ENCODE results near the gene TRA2A. TPM values are rescaled to one million over a fixed set of nuclear protein-coding genes. Genes with fewer than 3 reads are reported as not detected.
A peak's percentile ranks its signal among the peaks of the same experiment; 100 is the strongest.

TRA2A gene
- total RNA-seq, 1 donor from 2014 or later = 84.1 TPM

DNA sequence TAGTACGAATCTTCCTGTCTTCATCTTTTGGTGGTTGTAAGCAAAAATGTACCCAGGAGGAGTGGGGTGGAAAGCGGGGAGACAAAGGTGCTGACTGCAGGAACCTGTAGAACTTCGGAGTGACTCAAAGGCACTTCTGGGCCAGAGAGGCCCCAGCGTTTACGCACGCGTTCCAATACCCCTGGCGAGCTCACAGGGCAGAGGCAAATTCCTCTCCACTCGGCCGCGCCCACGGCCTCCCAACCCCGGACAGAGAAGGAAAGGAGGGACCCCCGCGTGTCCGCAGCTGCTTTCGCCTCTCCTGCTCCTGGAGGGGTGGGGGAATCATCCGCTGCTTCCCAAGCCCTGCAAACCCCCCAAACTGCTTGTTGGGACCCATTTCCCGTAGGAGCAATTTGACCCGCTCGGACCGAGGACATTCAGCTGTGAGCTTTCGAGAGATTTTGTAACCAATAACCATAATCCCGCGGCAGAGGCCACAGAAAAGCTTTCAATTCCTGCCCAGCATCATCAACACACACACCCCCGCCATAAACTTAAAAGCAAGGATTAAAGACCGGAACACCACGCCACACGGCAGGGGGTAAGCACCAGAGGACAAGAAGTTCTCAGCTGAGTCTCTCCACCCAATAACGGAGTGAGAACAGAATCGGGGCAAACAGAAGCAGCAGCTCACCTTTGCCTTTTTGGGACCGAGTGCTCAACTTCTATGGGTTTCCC is 63.8 kb downstream of the TRA2A start:
- Histone ChIP-seq H3K27me3 (ENCODE audit: low read depth) (peaks cover 98% of the 10 kb centered on the region), H3K36me3 (no peaks in the 10 kb centered on the region), H3K27ac (no peak overlapping the region), H3K9me3 (no peaks in the 10 kb centered on the region), H3K4me1 (peaks cover 42% of the 10 kb centered on the region), H3K4me3 (no peak overlapping the region)
- intact Hi-C loops (cut with DNase I) = no loop called here
- ATAC-seq (peak; percentile 21 to 48), DNase-seq (no peak)
- TF ChIP-seq, protein P1, sequence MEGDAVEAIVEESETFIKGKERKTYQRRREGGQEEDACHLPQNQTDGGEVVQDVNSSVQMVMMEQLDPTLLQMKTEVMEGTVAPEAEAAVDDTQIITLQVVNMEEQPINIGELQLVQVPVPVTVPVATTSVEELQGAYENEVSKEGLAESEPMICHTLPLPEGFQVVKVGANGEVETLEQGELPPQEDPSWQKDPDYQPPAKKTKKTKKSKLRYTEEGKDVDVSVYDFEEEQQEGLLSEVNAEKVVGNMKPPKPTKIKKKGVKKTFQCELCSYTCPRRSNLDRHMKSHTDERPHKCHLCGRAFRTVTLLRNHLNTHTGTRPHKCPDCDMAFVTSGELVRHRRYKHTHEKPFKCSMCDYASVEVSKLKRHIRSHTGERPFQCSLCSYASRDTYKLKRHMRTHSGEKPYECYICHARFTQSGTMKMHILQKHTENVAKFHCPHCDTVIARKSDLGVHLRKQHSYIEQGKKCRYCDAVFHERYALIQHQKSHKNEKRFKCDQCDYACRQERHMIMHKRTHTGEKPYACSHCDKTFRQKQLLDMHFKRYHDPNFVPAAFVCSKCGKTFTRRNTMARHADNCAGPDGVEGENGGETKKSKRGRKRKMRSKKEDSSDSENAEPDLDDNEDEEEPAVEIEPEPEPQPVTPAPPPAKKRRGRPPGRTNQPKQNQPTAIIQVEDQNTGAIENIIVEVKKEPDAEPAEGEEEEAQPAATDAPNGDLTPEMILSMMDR (IDR thresholded peaks at IDR 0.05) = no peak

DNA sequence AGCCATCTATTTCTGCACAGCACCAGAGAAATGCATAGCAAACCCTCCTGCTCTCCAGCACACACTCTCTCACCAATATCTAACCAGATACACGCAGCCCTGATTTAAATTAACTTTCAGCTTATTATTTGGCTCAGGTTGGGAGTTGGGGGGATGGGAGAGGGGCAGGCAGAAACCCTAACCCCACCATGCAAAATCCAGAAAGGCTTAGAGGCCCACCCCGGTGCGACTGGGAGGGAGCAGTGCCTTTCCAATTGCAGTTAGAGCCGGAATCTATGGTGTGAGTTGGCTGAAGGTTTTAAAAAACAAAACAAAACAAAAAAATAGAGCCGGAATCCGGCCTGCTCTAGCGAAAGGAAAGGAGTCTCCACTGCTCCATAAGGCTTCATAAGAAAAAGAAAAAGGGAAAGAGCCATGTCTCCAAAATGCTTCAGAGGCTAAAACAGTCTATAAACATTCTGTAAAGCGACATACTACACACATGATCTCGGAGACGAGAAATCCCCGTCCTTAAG is 64.4 kb downstream of the TRA2A start:
- DNase-seq = no peak
- peaks cover 96% of the 10 kb centered on the region for H3K27me3 ChIP-seq (ENCODE audit: low read depth)
- H3K4me3 ChIP-seq = no peak overlapping the region

DNA sequence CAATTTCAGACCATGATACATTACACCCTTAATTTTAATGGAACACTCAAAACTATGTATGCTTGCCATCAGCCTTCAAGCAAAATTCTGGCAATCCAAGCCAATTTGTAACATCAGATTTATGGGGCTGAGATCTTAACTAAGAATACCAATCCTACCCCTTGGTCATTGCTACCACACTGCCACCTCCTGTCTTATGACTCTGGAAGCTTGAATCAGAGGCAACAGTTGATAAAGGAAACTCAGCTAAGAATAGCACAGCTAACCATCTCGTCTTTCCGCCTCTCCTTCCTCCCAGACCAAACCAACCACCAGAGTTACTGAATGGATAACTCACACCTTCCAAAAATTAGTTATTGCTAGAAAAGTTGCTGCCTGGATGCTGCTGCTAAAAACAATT is 68.9 kb downstream of the TRA2A start:
- intact Hi-C loops (cut with DNase I) = no loop called here
- H3K4me3 ChIP-seq = no peak overlapping the region
- H3K9me3 ChIP-seq = no peaks in the 10 kb centered on the region
- H3K36me3 ChIP-seq = no peaks in the 10 kb centered on the region
- TF ChIP-seq, protein P1 (IDR thresholded peaks at IDR 0.05) = peak; percentile 36
- DNase-seq = no peak
- peaks cover 67% of the 10 kb centered on the region for H3K27me3 ChIP-seq (ENCODE audit: low read depth)
- H3K27ac ChIP-seq = no peak overlapping the region
- peak in 1 of 2 donors; percentile 66 for ATAC-seq
- peaks cover 4% of the 10 kb centered on the region for H3K4me1 ChIP-seq

More for the DNA sequence above, 64.4 kb downstream of the TRA2A start:
- H3K9me3 ChIP-seq = no peaks in the 10 kb centered on the region
- no peaks in the 10 kb centered on the region for H3K36me3 ChIP-seq
- TF ChIP-seq, protein P1 (IDR thresholded peaks at IDR 0.05) = no peak
- no peak for ATAC-seq
- peaks cover 42% of the 10 kb centered on the region for H3K4me1 ChIP-seq
- H3K27ac ChIP-seq = no peak overlapping the region
- intact Hi-C loops (cut with DNase I) = no loop called here

DNA sequence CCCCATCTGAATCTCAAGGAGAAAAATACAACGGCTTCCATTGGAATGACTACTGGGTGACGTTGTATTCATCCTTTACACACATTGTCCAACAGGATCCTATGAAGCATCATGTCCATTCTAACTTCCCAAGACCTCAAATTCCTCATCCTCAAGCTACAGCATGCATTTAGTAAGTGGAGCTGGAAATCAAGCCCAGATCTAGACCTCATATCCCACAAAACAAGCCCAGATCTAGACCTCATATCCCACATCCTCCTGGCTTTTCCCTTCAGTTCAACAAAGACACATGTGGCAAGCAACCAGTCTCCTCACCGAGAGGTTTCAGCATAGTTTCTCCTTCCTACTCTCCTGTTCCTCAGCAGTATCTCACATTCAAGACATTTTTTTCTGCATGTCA is 73.7 kb downstream of the TRA2A start:
- TF ChIP-seq, protein P1 (IDR thresholded peaks at IDR 0.05) = no peak
- Histone ChIP-seq H3K36me3 (no peaks in the 10 kb centered on the region), H3K27ac (no peak overlapping the region), H3K4me1 (no peaks in the 10 kb centered on the region), H3K27me3 (ENCODE audit: low read depth) (peaks cover 32% of the 10 kb centered on the region), H3K9me3 (no peaks in the 10 kb centered on the region), H3K4me3 (no peak overlapping the region)
- ATAC-seq = no peak
- intact Hi-C loops (cut with DNase I) = no loop called here
- no peak for DNase-seq

DNA sequence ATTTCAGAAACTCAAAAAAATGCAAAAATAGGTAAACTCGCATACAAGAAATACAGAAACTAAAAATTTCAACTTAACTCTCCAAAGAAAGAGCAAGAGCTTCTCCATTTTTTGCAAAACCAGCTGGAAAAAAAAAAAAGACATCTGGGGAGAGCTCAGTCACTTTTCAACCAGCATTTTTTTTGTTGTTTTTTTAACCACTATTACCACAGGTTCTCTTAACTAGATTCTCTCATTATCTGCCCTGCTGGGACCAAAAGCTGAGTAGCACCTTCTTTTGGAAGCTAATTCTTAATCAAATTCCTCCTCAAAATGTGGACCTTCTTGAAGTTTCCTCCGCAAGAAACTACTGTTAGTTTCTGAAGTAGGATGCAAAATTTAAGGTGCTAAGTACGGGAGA is 75.7 kb downstream of the TRA2A start:
- TF ChIP-seq, protein P1 (IDR thresholded peaks at IDR 0.05) = no peak
- DNase-seq = no peak
- intact Hi-C loops (cut with DNase I) = no loop called here
- no peak overlapping the region for H3K27ac ChIP-seq
- H3K36me3 ChIP-seq = no peaks in the 10 kb centered on the region
- no peaks in the 10 kb centered on the region for H3K4me1 ChIP-seq
- ATAC-seq = no peak
- H3K9me3 ChIP-seq = no peaks in the 10 kb centered on the region
- peaks cover 23% of the 10 kb centered on the region for H3K27me3 ChIP-seq (ENCODE audit: low read depth)
- no peak overlapping the region for H3K4me3 ChIP-seq
